Stimulated activated effector memory CD8-positive, alpha-beta T cell treated with anti-CD3 and anti-CD28 coated beads, Interleukin-12 subunit alpha, Interleukin-12 subunit beta, amount 100 ng/mL, for 72 hours (primary cell): ENCODE data around the gene SYNPO.

ENCODE experiments used
- ATAC-seq: fragments of 150-1000 bp; cut with Tn5 transposase; 2 replicates; pipeline ENCODE4 v1.10.0; 2021
- DNase-seq, 2 donors: peaks; one replicate each; pipeline ENCODE4 v3.0.0; 2021 to 2022; ENCODE audit warnings: low spot score in 2 of 2
- H3K27ac Mint-ChIP-seq: one replicate; pipeline ENCODE4 v1.8.0; 2022; ENCODE audit warnings: mild to moderate bottlenecking, mixed read lengths
- H3K36me3 Mint-ChIP-seq: one replicate; pipeline ENCODE4 v1.8.0; 2022; ENCODE audit warnings: mild to moderate bottlenecking, mixed read lengths
- H3K4me1 Mint-ChIP-seq: one replicate; pipeline ENCODE4 v1.8.0; 2022; ENCODE audit warnings: mixed read lengths
- H3K4me3 Mint-ChIP-seq: one replicate; pipeline ENCODE4 v1.8.0; 2022; ENCODE audit warnings: mild to moderate bottlenecking, mixed read lengths
- H3K9me3 Mint-ChIP-seq: one replicate; pipeline ENCODE4 v1.8.0; 2022; ENCODE audit warnings: mixed read lengths

Gene SYNPO

GRCh38 chr5:150627731-150628545 is 12.5 kb upstream of the SYNPO start:
- ATAC-seq, result no peak
- H3K4me3 Mint-ChIP-seq, result no peak overlapping the region
- DNase-seq, result no peak
- H3K9me3 Mint-ChIP-seq, result no peaks in the 10 kb centered on the region
- no peaks in the 10 kb centered on the region for H3K36me3 Mint-ChIP-seq
- H3K27ac Mint-ChIP-seq, result no peak overlapping the region
- peaks cover 17% of the 10 kb centered on the region for H3K4me1 Mint-ChIP-seq

- no peak overlapping the region for H3K27ac Mint-ChIP-seq
- peaks cover 6% of the 10 kb centered on the region for H3K4me1 Mint-ChIP-seq
- no peaks in the 10 kb centered on the region for H3K9me3 Mint-ChIP-seq
- no peak overlapping the region for H3K4me3 Mint-ChIP-seq
- ATAC-seq (no peak), DNase-seq (no peak)
- no peaks in the 10 kb centered on the region for H3K36me3 Mint-ChIP-seq
These were observed 11.4 kb upstream of the SYNPO start for GRCh38 chr5:150628936-150629485.

GRCh38 chr5:150630016-150630415 is 10.4 kb upstream of the SYNPO start:
- Mint-ChIP-seq H3K27ac (no peak overlapping the region), H3K36me3 (no peaks in the 10 kb centered on the region), H3K4me3 (no peak overlapping the region), H3K9me3 (no peaks in the 10 kb centered on the region), H3K4me1 (no peaks in the 10 kb centered on the region)
- DNase-seq, result no peak
- no peak for ATAC-seq

- H3K27ac Mint-ChIP-seq, result no peak overlapping the region
These were observed 9.8 kb upstream of the SYNPO start for GRCh38 chr5:150630461-150631325.

GRCh38 chr5:150631326-150631701 is 9.1 kb upstream of the SYNPO start:
- no peak overlapping the region for H3K4me3 Mint-ChIP-seq
- ATAC-seq, result no peak
- no peak for DNase-seq
- no peaks in the 10 kb centered on the region for H3K36me3 Mint-ChIP-seq
- no peaks in the 10 kb centered on the region for H3K4me1 Mint-ChIP-seq
- H3K9me3 Mint-ChIP-seq, result no peaks in the 10 kb centered on the region
- no peak overlapping the region for H3K27ac Mint-ChIP-seq

More at GRCh38 chr5:150630461-150631325, 9.8 kb upstream of the SYNPO start:
- Mint-ChIP-seq H3K4me3 (no peak overlapping the region), H3K36me3 (no peaks in the 10 kb centered on the region), H3K9me3 (no peaks in the 10 kb centered on the region), H3K4me1 (no peaks in the 10 kb centered on the region)
- no peak for ATAC-seq
- DNase-seq, result no peak

GRCh38 chr5:150632305-150633160 is 7.9 kb upstream of the SYNPO start:
- ATAC-seq, result no peak
- H3K36me3 Mint-ChIP-seq, result no peaks in the 10 kb centered on the region
- no peaks in the 10 kb centered on the region for H3K9me3 Mint-ChIP-seq
- H3K27ac Mint-ChIP-seq, result no peak overlapping the region
- no peak overlapping the region for H3K4me3 Mint-ChIP-seq
- H3K4me1 Mint-ChIP-seq, result no peaks in the 10 kb centered on the region
- DNase-seq, result no peak

GRCh38 chr5:150633429-150633828 is 7.0 kb upstream of the SYNPO start:
- Mint-ChIP-seq H3K36me3 (no peaks in the 10 kb centered on the region), H3K9me3 (no peaks in the 10 kb centered on the region), H3K4me3 (no peak overlapping the region), H3K27ac (no peak overlapping the region), H3K4me1 (no peaks in the 10 kb centered on the region)
- ATAC-seq (no peak), DNase-seq (no peak)

- no peaks in the 10 kb centered on the region for H3K9me3 Mint-ChIP-seq
- no peak for DNase-seq
These were observed 3.8 kb upstream of the SYNPO start for GRCh38 chr5:150636391-150637244.

GRCh38 chr5:150637245-150638052 is 3.0 kb upstream of the SYNPO start:
- no peak overlapping the region for H3K27ac Mint-ChIP-seq
- no peaks in the 10 kb centered on the region for H3K36me3 Mint-ChIP-seq
- H3K9me3 Mint-ChIP-seq, result no peaks in the 10 kb centered on the region
- ATAC-seq (no peak), DNase-seq (no peak)
- H3K4me1 Mint-ChIP-seq, result no peaks in the 10 kb centered on the region
- no peak overlapping the region for H3K4me3 Mint-ChIP-seq

More at GRCh38 chr5:150636391-150637244, 3.8 kb upstream of the SYNPO start:
- ATAC-seq, result no peak
- Mint-ChIP-seq H3K27ac (no peak overlapping the region), H3K4me3 (no peak overlapping the region), H3K36me3 (no peaks in the 10 kb centered on the region), H3K4me1 (no peaks in the 10 kb centered on the region)

- ATAC-seq (no peak), DNase-seq (no peak)
- Mint-ChIP-seq H3K4me3 (no peak overlapping the region), H3K4me1 (no peaks in the 10 kb centered on the region), H3K36me3 (no peaks in the 10 kb centered on the region), H3K27ac (no peak overlapping the region), H3K9me3 (no peaks in the 10 kb centered on the region)
These were observed 2.4 kb upstream of the SYNPO start for GRCh38 chr5:150638053-150638444.

GRCh38 chr5:150638488-150639376 is 1.7 kb upstream of the SYNPO start:
- Mint-ChIP-seq H3K27ac (no peak overlapping the region), H3K9me3 (no peaks in the 10 kb centered on the region), H3K4me1 (no peaks in the 10 kb centered on the region), H3K4me3 (no peak overlapping the region), H3K36me3 (no peaks in the 10 kb centered on the region)
- no peak for DNase-seq
- no peak for ATAC-seq

- ATAC-seq, result no peak
- no peaks in the 10 kb centered on the region for H3K36me3 Mint-ChIP-seq
These were observed 1.1 kb upstream of the SYNPO start for GRCh38 chr5:150639377-150639692.

GRCh38 chr5:150639751-150640150 is 709 bp upstream of the SYNPO start:
- no peak for ATAC-seq
- H3K9me3 Mint-ChIP-seq, result no peaks in the 10 kb centered on the region
- no peaks in the 10 kb centered on the region for H3K4me1 Mint-ChIP-seq
- H3K4me3 Mint-ChIP-seq, result no peak overlapping the region
- no peak overlapping the region for H3K27ac Mint-ChIP-seq
- no peaks in the 10 kb centered on the region for H3K36me3 Mint-ChIP-seq
- no peak for DNase-seq

More at GRCh38 chr5:150639377-150639692, 1.1 kb upstream of the SYNPO start:
- H3K4me3 Mint-ChIP-seq, result no peak overlapping the region
- no peak overlapping the region for H3K27ac Mint-ChIP-seq
- H3K4me1 Mint-ChIP-seq, result no peaks in the 10 kb centered on the region
- no peaks in the 10 kb centered on the region for H3K9me3 Mint-ChIP-seq
- no peak for DNase-seq
